ENCODE measurements around the gene ICAM1. TPM values are rescaled to one million over a fixed set of nuclear protein-coding genes. Genes with fewer than 3 reads are reported as not detected.
"Not testable (repeated sequence)": the region's sequence is repeated elsewhere in the genome, so short reads cannot be mapped to it uniquely, and the experiment has no call there.

Gene ICAM1
- total RNA-seq, 1 donor: 170 TPM

DNA sequence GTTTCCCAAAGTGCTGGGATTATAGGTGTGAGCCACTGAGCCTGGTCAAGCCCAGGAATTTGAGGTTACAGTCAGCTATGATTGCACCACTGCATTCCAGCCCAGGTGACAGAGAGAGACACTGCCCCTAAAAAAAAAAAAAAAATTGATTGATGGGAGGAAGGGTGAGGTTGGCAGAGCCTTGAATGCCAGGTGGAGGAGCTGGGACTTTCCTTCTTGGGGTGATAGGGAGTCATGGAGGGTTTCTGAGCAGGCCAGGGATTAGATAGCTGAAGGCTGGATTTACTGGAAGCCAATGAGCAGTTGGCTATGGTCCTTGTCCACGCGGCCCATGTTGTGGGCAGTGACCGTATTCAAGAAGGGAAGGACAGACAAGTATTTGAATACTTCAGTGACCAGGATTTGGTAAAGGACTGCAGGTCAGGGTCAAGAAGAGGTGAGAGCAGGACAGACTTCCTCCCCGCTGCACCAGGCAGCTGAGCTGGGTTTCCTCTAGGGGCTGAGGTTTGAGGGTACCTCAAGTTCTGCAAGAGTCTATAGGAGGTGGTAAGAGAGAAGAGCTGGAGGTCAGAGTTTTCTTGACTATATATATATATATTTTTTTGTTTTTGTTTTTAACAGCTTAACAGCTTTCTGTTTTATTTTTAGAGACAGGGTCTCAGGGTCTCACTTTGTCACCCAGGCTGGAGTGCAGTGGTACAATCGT, 9.0 kb downstream of the ICAM1 start:
- H3K4me1 ChIP-seq (ENCODE audit: insufficient read depth, low read length): peaks cover 7% of the 10 kb centered on the region
- H3K27me3 ChIP-seq (ENCODE audit: insufficient read depth, low read length): no peaks in the 10 kb centered on the region
- H3K9me3 ChIP-seq (ENCODE audit: low read depth, low read length): no peaks in the 10 kb centered on the region
- H3K4me3 ChIP-seq (ENCODE audit: low read length): no peak overlapping the region

GRCh38 chr19:10282043-10282442, 11.1 kb downstream of the ICAM1 start:
- not testable (repeated sequence) for H3K27me3 ChIP-seq (ENCODE audit: insufficient read depth, low read length); H3K9me3 ChIP-seq (ENCODE audit: low read depth, low read length); H3K4me3 ChIP-seq (ENCODE audit: low read length)
- H3K4me1 ChIP-seq (ENCODE audit: insufficient read depth, low read length): peaks cover 27% of the 10 kb centered on the region

DNA sequence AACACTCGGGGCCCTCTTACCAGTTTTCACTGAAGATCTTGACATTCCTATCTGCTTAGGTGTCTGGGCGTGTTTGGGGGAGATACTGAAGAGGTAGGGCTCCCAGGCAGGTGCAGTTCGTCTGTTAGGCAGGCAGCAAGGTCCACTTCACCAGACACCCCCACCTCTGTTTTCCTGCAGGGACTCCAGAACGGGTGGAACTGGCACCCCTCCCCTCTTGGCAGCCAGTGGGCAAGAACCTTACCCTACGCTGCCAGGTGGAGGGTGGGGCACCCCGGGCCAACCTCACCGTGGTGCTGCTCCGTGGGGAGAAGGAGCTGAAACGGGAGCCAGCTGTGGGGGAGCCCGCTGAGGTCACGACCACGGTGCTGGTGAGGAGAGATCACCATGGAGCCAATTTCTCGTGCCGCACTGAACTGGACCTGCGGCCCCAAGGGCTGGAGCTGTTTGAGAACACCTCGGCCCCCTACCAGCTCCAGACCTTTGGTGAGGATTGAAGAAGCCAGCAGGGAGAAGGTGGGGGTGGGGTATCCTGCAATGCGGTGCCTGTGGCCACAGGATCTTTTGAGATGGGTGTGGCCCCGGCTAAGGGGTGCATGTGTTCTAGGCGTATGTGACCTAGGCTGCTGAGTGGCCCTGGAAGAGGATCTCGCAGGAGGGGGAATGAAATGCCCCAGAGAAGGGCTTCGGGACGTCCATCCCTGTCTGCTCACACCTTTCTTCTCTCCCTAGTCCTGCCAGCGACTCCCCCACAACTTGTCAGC, 12.6 kb downstream of the ICAM1 start:
- H3K4me1 ChIP-seq (ENCODE audit: insufficient read depth, low read length): peaks cover 42% of the 10 kb centered on the region
- H3K4me3 ChIP-seq (ENCODE audit: low read length): no peak overlapping the region
- no peaks in the 10 kb centered on the region for H3K9me3 ChIP-seq (ENCODE audit: low read depth, low read length)
- peaks cover 11% of the 10 kb centered on the region for H3K27me3 ChIP-seq (ENCODE audit: insufficient read depth, low read length)

GRCh38 chr19:10284065-10284959, 13.4 kb downstream of the ICAM1 start:
- no peaks in the 10 kb centered on the region for H3K9me3 ChIP-seq (ENCODE audit: low read depth, low read length)
- H3K27me3 ChIP-seq (ENCODE audit: insufficient read depth, low read length): peaks cover 20% of the 10 kb centered on the region
- H3K4me3 ChIP-seq (ENCODE audit: low read length): no peak overlapping the region
- H3K4me1 ChIP-seq (ENCODE audit: insufficient read depth, low read length): peaks cover 49% of the 10 kb centered on the region

- Histone ChIP-seq H3K4me3 (ENCODE audit: low read length) (no peak overlapping the region), H3K27me3 (ENCODE audit: insufficient read depth, low read length) (peaks cover 25% of the 10 kb centered on the region), H3K9me3 (ENCODE audit: low read depth, low read length) (no peaks in the 10 kb centered on the region), H3K4me1 (ENCODE audit: insufficient read depth, low read length) (peaks cover 49% of the 10 kb centered on the region)
Measured at GRCh38 chr19:10284960-10285278, 14.0 kb downstream of the ICAM1 start.

GRCh38 chr19:10285393-10285792, 14.5 kb downstream of the ICAM1 start:
- Histone ChIP-seq H3K27me3 (ENCODE audit: insufficient read depth, low read length) (peaks cover 29% of the 10 kb centered on the region), H3K4me1 (ENCODE audit: insufficient read depth, low read length) (peaks cover 54% of the 10 kb centered on the region), H3K9me3 (ENCODE audit: low read depth, low read length) (no peaks in the 10 kb centered on the region), H3K4me3 (ENCODE audit: low read length) (no peak overlapping the region)

GRCh38 chr19:10286803-10287737, 16.1 kb downstream of the ICAM1 start, which contains the start of gene ICAM4:
TSS of gene ICAM4 (plus strand) at chr19:10286955. CDS start at chr19:10287013, 58 bp downstream.
- Histone ChIP-seq H3K4me1 (ENCODE audit: insufficient read depth, low read length) (peaks cover 71% of the 10 kb centered on the region), H3K4me3 (ENCODE audit: low read length) (no peak within 1 kb of the TSS), H3K27me3 (ENCODE audit: insufficient read depth, low read length) (peaks cover 46% of the 10 kb centered on the region), H3K9me3 (ENCODE audit: low read depth, low read length) (no peaks in the 10 kb centered on the region)

- H3K4me3 ChIP-seq (ENCODE audit: low read length): no peak overlapping the region
- H3K9me3 ChIP-seq (ENCODE audit: low read depth, low read length): no peaks in the 10 kb centered on the region
- peaks cover 62% of the 10 kb centered on the region for H3K27me3 ChIP-seq (ENCODE audit: insufficient read depth, low read length)
- H3K4me1 ChIP-seq (ENCODE audit: insufficient read depth, low read length): peaks cover 87% of the 10 kb centered on the region
Measured at GRCh38 chr19:10288662-10289166, 17.8 kb downstream of the ICAM1 start.

- Histone ChIP-seq H3K4me1 (ENCODE audit: insufficient read depth, low read length) (peaks cover 89% of the 10 kb centered on the region), H3K27me3 (ENCODE audit: insufficient read depth, low read length) (peaks cover 68% of the 10 kb centered on the region), H3K4me3 (ENCODE audit: low read length) (no peak overlapping the region), H3K9me3 (ENCODE audit: low read depth, low read length) (no peaks in the 10 kb centered on the region)
Measured at GRCh38 chr19:10289167-10289835, 18.4 kb downstream of the ICAM1 start.

DNA sequence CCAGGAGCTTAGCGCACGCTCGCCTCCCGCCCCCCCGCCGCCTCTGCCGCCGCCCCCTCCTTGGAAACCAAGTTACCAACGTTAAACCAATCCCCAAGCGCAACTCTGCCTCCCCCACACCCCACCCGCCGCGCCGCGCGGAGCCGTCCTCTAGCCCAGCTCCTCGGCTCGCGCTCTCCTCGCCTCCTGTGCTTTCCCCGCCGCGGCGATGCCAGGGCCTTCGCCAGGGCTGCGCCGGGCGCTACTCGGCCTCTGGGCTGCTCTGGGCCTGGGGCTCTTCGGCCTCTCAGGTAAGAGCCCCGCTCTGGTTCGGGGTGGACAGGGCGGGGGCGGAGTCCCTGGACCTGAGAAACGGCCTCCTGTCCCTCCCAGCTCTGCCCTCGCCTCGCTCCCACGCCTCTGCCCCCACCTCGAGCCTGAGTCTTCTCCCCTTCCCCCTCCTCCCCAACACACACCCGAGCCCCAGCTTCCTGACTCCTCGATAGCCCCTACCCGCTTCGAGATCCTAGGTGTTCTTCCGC, 19.0 kb downstream of the ICAM1 start, which contains the start of gene ICAM5:
ICAM5 (plus strand) TSS at position 117 of the 521 bp plus-strand sequence; CDS start at position 209, 92 bp downstream.
- Histone ChIP-seq H3K9me3 (ENCODE audit: low read depth, low read length) (no peaks in the 10 kb centered on the region), H3K27me3 (ENCODE audit: insufficient read depth, low read length) (peaks cover 74% of the 10 kb centered on the region), H3K4me3 (ENCODE audit: low read length) (no peak within 1 kb of the TSS), H3K4me1 (ENCODE audit: insufficient read depth, low read length) (peaks cover 95% of the 10 kb centered on the region)

DNA sequence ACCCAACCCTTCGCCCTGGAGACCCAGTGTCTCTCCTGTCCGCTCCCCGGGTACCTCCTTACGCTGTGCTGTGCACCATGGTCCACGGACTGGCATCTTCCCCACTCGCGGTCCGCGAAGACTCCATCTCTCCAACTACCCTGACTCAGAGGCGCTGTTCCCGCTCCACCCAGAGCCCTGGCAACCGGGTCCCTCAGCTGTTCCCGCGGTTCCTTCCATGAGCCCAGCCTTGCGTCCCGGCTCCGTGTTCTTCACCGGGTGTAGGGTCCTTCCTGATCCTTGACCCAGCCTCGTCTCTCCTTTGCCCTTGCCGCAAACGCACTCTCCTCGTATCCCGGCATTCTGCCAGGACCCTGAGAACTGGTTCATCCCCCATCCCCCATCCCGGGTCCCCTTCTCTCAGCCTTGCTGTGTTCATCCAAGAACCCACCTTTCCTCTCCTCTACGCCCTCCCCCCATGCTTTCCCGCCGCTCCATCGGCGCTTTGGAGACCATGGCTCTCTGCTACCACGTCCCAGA, 19.5 kb downstream of the ICAM1 start:
- no peaks in the 10 kb centered on the region for H3K9me3 ChIP-seq (ENCODE audit: low read depth, low read length)
- peaks cover 96% of the 10 kb centered on the region for H3K4me1 ChIP-seq (ENCODE audit: insufficient read depth, low read length)
- H3K4me3 ChIP-seq (ENCODE audit: low read length): no peak overlapping the region
- peaks cover 79% of the 10 kb centered on the region for H3K27me3 ChIP-seq (ENCODE audit: insufficient read depth, low read length)

- Histone ChIP-seq H3K4me1 (ENCODE audit: insufficient read depth, low read length) (peaks cover 96% of the 10 kb centered on the region), H3K27me3 (ENCODE audit: insufficient read depth, low read length) (peaks cover 82% of the 10 kb centered on the region), H3K4me3 (ENCODE audit: low read length) (no peak overlapping the region), H3K9me3 (ENCODE audit: low read depth, low read length) (no peaks in the 10 kb centered on the region)
Measured at GRCh38 chr19:10290876-10291553, 20.1 kb downstream of the ICAM1 start.
